Measurements from ENCODE around the gene RBFOX2. TPM values are rescaled to one million over a fixed set of nuclear protein-coding genes. Genes with fewer than 3 reads are reported as not detected.

The RBFOX2 gene
- total RNA-seq, 2 donors from 2014 or later: 81.8 to 86.0 TPM

- Histone ChIP-seq H3K36me3 (no peaks in the 10 kb centered on the region), H3K27me3 (no peaks in the 10 kb centered on the region), H3K9me3 (no peaks in the 10 kb centered on the region), H3K4me1 (peaks cover 0 to 48% of the 10 kb centered on the region in 2 donors), H3K4me3 (no peak overlapping the region), H3K27ac (no peak overlapping the region)
- no peak for TF ChIP-seq CTCF (IDR thresholded peaks at IDR 0.05)
- no peak for DNase-seq (ENCODE audit: low spot score)
Measured at GRCh38 chr22:35958334-35958733, 70.3 kb downstream of the RBFOX2 start.

GRCh38 chr22:35957589-35957988 is 71.0 kb downstream of the RBFOX2 start:
- no peak for DNase-seq (ENCODE audit: low spot score)
- Histone ChIP-seq H3K27me3 (no peaks in the 10 kb centered on the region), H3K9me3 (no peaks in the 10 kb centered on the region), H3K27ac (no peak overlapping the region), H3K4me1 (peaks cover 0 to 47% of the 10 kb centered on the region in 2 donors), H3K36me3 (no peaks in the 10 kb centered on the region), H3K4me3 (no peak overlapping the region)
- TF ChIP-seq CTCF (IDR thresholded peaks at IDR 0.05): no peak

- no peak for DNase-seq (ENCODE audit: low spot score)
- H3K27ac ChIP-seq: no peak overlapping the region
- no peaks in the 10 kb centered on the region for H3K27me3 ChIP-seq
- peaks cover 0 to 47% of the 10 kb centered on the region in 2 donors for H3K4me1 ChIP-seq
- no peak overlapping the region for H3K4me3 ChIP-seq
- H3K36me3 ChIP-seq: no peaks in the 10 kb centered on the region
- no peak for TF ChIP-seq CTCF (IDR thresholded peaks at IDR 0.05)
- no peaks in the 10 kb centered on the region for H3K9me3 ChIP-seq
Measured at GRCh38 chr22:35956850-35957249, 71.8 kb downstream of the RBFOX2 start.

- no peak for TF ChIP-seq CTCF (IDR thresholded peaks at IDR 0.05)
- no peaks in the 10 kb centered on the region for H3K9me3 ChIP-seq
- H3K36me3 ChIP-seq: no peaks in the 10 kb centered on the region
- peaks cover 0 to 34% of the 10 kb centered on the region in 2 donors for H3K4me1 ChIP-seq
- no peak overlapping the region for H3K4me3 ChIP-seq
- DNase-seq (ENCODE audit: low spot score): no peak
- no peaks in the 10 kb centered on the region for H3K27me3 ChIP-seq
- no peak overlapping the region for H3K27ac ChIP-seq
Measured at GRCh38 chr22:35955546-35955945, 73.1 kb downstream of the RBFOX2 start.

- Histone ChIP-seq H3K4me1 (peaks cover 0 to 9% of the 10 kb centered on the region in 2 donors), H3K27me3 (no peaks in the 10 kb centered on the region), H3K36me3 (no peaks in the 10 kb centered on the region), H3K9me3 (no peaks in the 10 kb centered on the region), H3K27ac (no peak overlapping the region), H3K4me3 (no peak overlapping the region)
- TF ChIP-seq CTCF (IDR thresholded peaks at IDR 0.05): no peak
- DNase-seq (ENCODE audit: low spot score): no peak
Measured at GRCh38 chr22:35952576-35952975, 76.0 kb downstream of the RBFOX2 start.

- Histone ChIP-seq H3K4me3 (no peak overlapping the region), H3K4me1 (peaks cover 0 to 9% of the 10 kb centered on the region in 2 donors), H3K27me3 (no peaks in the 10 kb centered on the region), H3K27ac (no peak overlapping the region), H3K36me3 (no peaks in the 10 kb centered on the region), H3K9me3 (no peaks in the 10 kb centered on the region)
- TF ChIP-seq CTCF (IDR thresholded peaks at IDR 0.05): no peak
- DNase-seq (ENCODE audit: low spot score): no peak
Measured at GRCh38 chr22:35950262-35950661, 78.4 kb downstream of the RBFOX2 start.

All from right atrium auricular region (tissue), 2 donors.